NCI-H82 treated with DMSO at 0.1 percent for 48 hours (cell line): Measurements from ENCODE around the gene GMCL1.

Experiments used
- DNase-seq: peaks from one replicate; lab custom pipeline; 2025; ENCODE audit not compliant: unreplicated experiment; lab: John Stamatoyannopoulos, UW

The GMCL1 gene

DNA sequence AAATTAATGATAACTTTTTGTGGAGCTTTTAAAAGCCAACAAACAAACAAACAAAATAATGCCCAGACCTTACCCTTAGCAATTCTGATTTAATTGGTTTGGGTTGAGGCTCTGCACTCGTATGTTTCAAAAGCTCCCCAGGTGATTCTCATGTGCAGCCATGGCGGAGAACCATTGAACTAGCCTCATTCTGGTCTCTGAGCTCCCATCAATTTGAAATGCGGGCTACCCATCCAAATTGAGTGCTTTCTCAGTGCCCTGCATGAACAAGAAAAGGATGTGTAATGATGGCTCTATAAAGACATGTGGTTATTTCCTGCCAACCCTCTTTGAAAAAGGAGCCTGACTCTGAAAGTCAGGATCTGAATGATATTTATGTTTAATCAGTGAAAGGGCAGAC is 93.7 kb downstream of the GMCL1 start:
- DNase-seq: no peak

DNA sequence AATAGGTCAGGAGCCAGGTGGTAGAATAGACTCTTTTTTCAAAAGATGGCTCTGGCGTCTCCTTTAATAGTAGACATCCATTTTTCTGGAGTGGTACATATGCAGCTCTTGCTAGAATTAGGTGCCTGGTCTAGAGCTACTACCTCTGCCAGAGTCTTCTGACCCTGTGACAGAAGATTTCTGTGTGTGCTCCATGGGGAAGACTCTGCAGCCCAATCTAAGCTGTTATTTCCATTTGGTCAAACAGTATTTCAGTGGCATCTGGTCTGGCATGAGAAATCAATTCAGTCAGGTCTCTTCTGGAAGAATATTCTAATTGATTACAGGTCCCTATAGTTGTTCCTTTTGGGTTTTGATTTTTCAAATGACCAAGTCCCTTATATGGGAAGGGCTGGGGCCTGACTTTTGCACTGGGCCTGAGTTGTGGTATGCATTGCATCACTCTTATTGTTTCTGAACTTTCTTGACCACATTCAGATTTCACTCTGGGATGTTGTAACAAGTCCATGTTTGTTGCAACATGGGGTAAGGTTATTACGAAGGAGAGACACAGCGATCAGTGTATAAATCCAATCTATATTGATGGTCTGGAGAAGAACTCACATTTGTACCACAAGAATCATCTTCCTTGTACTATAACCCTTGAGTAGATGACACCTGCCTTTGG is 97.5 kb downstream of the GMCL1 start:
- no peak for DNase-seq
